B cell (primary cell): ENCODE measurements around the gene LITAF. TPM values are rescaled to one million over a fixed set of nuclear protein-coding genes. Genes with fewer than 3 reads are reported as not detected.

ENCODE experiments used
- ATAC-seq: fragments of 200-7000 bp; cut with Tn5 transposase; one replicate; pipeline ENCODE4 v1.10.0; 2021; ENCODE audit warnings: low read depth, mild to moderate bottlenecking, moderate number of reproducible peaks, moderate library complexity
- CTCF ChIA-PET: fragments of 350-600 bp; sonication (Branson Sonifier 250); formaldehyde crosslinking; loops from one replicate; lab custom pipeline; 2021; ENCODE audit warnings: antibody characterized with exemption, inconsistent platforms; lab: Charles Lee
- POLR2A ChIA-PET: fragments of 350-600 bp; sonication (Branson Sonifier 250); formaldehyde crosslinking; loops from one replicate; lab custom pipeline; 2021; ENCODE audit warnings: antibody characterized with exemption; lab: Charles Lee
- DNase-seq: peaks from one replicate; pipeline ENCODE4 v3.0.0; 2013
- H2AFZ ChIP-seq: 2 replicates; pipeline ENCODE4 v1.6.1; 2012; ENCODE audit warnings: mild to moderate bottlenecking, low read depth, low read length; ENCODE audit not compliant: insufficient read depth, poor library complexity, severe bottlenecking
- H3K27ac ChIP-seq, 2 donors: 1 replicate in 1 of 2; 2 replicates in 1 of 2; pipeline ENCODE4 v1.5.1; 2012 to 2013; ENCODE audit warnings: low read length in 2 of 2, mild to moderate bottlenecking in 2 of 2, moderate library complexity in 1 of 2
- H3K27me3 ChIP-seq, 4 experiments: fragments of 200-600 bp in 1 of 4; sonication (generic) in 1 of 4; replicated peaks in 1 of 4; 1 replicate in 2 of 4; 2 replicates in 2 of 4; pipeline versions ENCODE4 v1.6.1 to v1.7.0; 2013 to 2016; ENCODE audit warnings: low read length in 3 of 4, mild to moderate bottlenecking in 2 of 4, mixed read lengths in 1 of 4, moderate library complexity in 1 of 4; ENCODE audit not compliant: insufficient read depth in 4 of 4, control insufficient read depth in 3 of 4; ENCODE audit errors: control extremely low read depth in 1 of 4
- H3K36me3 ChIP-seq, 2 experiments: replicated peaks in 1 of 2; 1 replicate in 1 of 2; 2 replicates in 1 of 2; pipeline versions ENCODE4 v1.6.1 to v1.7.1; 2013; ENCODE audit warnings: low read length in 1 of 2; ENCODE audit not compliant: insufficient read depth in 2 of 2, control insufficient read depth in 1 of 2; ENCODE audit errors: control extremely low read depth in 1 of 2, extremely low read depth in 1 of 2
- H3K4me1 ChIP-seq, 2 donors: fragments of 200-600 bp in 1 of 2; sonication (generic) in 1 of 2; 1 replicate in 1 of 2; 2 replicates in 1 of 2; pipeline versions ENCODE4 v1.5.1 to v1.6.1; 2013 to 2017; ENCODE audit warnings: low read length in 2 of 2; ENCODE audit not compliant: control insufficient read depth in 2 of 2, insufficient read depth in 2 of 2
- H3K4me2 ChIP-seq: replicated peaks from 2 replicates; pipeline ENCODE3; 2012; ENCODE audit warnings: mild to moderate bottlenecking, low read depth, low read length; ENCODE audit not compliant: poor library complexity, severe bottlenecking
- H3K4me3 ChIP-seq, 5 experiments: fragments of 200-600 bp in 1 of 5; sonication (generic) in 1 of 5; 1 replicate in 3 of 5; 2 replicates in 2 of 5; pipeline versions ENCODE4 v1.5.1 to v1.7.0; 2011 to 2016; ENCODE audit warnings: low read length in 4 of 5, mild to moderate bottlenecking in 4 of 5, low read depth in 2 of 5, control low read depth in 1 of 5, moderate library complexity in 1 of 5; ENCODE audit not compliant: insufficient read depth in 1 of 5; ENCODE audit errors: control extremely low read depth in 1 of 5, extremely low read depth in 1 of 5
- H3K79me2 ChIP-seq: fragments of 200-600 bp; sonication (generic); one replicate; pipeline ENCODE4 v1.6.0; 2016; ENCODE audit warnings: low read length; ENCODE audit not compliant: control insufficient read depth, insufficient read depth
- H3K9ac ChIP-seq: fragments of 200-600 bp; sonication (generic); 2 replicates; pipeline ENCODE4 v1.6.1; 2017; ENCODE audit warnings: mild to moderate bottlenecking, low read length, moderate library complexity
- H3K9me3 ChIP-seq, 3 donors: one replicate each; pipeline versions ENCODE4 v1.6.1 to v1.7.1; 2013; ENCODE audit warnings: low read length in 2 of 3; ENCODE audit not compliant: control insufficient read depth in 2 of 3, insufficient read depth in 1 of 3; ENCODE audit errors: control extremely low read depth in 1 of 3
- H4K20me1 ChIP-seq: 2 replicates; pipeline ENCODE4 v1.6.0; 2012; ENCODE audit warnings: mild to moderate bottlenecking, low read length; ENCODE audit not compliant: insufficient read depth, control insufficient read depth, poor library complexity, severe bottlenecking
- H3K27ac Mint-ChIP-seq: one replicate; pipeline ENCODE4 v1.8.0; 2021; ENCODE audit warnings: mixed read lengths
- H3K27me3 Mint-ChIP-seq: one replicate; pipeline ENCODE4 v1.8.0; 2021; ENCODE audit warnings: mixed read lengths
- H3K4me1 Mint-ChIP-seq: one replicate; pipeline ENCODE4 v1.8.0; 2021; ENCODE audit warnings: mixed read lengths
- H3K4me3 Mint-ChIP-seq: one replicate; pipeline ENCODE4 v1.8.0; 2021; ENCODE audit warnings: mixed read lengths
- H3K9me3 Mint-ChIP-seq: one replicate; pipeline ENCODE4 v1.8.0; 2022; ENCODE audit warnings: mixed read lengths; ENCODE audit not compliant: insufficient read depth
- EZH2 ChIP-seq: IDR thresholded peaks from 2 replicates; pipeline ENCODE4 v1.6.1; 2012; ENCODE audit warnings: borderline replicate concordance, low read depth, mild to moderate bottlenecking, moderate library complexity, low read length; ENCODE audit not compliant: insufficient read depth, poor library complexity, severe bottlenecking
- WGBS: methylation state at CpG from one replicate; pipeline ENCODE4 v1.1.5; 2013; ENCODE audit warnings: missing lambda C conversion rate; ENCODE audit not compliant: insufficient coverage; 5-methylcytosine and 5-hydroxymethylcytosine counted together
- intact Hi-C: fragments of 100-400 bp; cut with micrococcal nuclease; formaldehyde crosslinking; loops from one replicate; pipeline ENCODE4 v1.10.0; 2022
- polyA plus RNA-seq: library from polyadenylated mRNA; depleted of rRNA; stranded (reverse); fragments of >200 nt; gene quantifications from 2 replicates; pipeline ENCODE4 v1.2.3, GENCODE V29; 2012
- total RNA-seq, 2 donors: library from RNA; stranded (reverse); fragments of 120-200 nt in 1 of 2; gene quantifications; 1 replicate in 1 of 2; 2 replicates in 1 of 2; pipeline versions ENCODE4 v1.2.3 to v1.2.4, GENCODE V29; 2013 to 2022
- TF ChIP-seq, protein P1 (sequence below): fragments of 200-600 bp; IDR thresholded peaks from one replicate; pipeline ENCODE4 v1.8.0; 2022; ENCODE audit warnings: antibody characterized with exemption, mild to moderate bottlenecking

LITAF gene
- total and polyA plus RNA-seq, 2 donors (not counting 1 experiment from before 2014, with no cell fraction given), result 93.6 to 125 TPM

DNA sequence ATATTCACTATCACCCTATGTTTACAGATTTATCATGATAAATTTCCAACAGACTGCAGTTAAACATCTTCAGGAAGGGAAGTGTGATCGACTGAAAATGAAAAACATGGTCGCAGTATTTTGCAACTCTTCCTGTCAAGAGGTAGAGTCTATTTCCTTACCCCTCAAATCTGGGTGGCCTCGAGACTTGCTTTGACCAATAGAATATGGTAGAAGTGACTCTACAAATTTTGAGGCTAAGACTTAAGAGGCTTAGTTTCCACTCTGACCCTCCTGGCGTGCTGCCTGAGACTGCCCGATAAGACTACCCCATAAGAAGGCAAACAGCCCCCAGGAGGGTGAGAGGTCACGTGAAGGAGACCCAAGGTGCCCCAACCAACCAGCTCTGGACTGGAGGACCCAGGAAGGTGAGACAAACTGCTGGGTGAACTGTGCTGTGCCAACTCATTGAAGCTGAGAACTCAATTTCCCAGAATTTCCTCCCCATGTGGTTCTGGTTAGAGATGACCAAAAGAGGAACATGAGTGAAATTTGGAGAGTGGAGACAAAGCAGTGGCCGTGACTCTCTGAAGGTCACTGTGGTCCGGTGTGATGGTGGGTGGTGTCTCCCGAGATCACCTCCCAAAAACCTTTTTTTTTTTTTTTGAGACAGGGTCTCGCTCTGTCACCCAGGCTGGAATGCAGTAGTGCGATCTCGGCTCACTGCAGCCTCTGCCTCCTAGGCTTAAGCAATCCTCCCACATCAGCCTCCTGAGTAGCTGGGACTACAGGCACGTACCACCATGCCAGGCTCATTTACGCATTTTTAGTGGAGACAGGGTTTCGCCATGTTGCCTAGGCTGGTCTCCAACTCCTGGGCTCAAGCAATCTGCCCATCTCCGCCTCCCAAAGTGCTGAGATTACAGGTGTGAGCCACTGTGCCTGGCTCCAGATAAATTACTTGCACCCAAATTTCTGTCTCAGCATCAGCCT lies 38.2 kb upstream of the LITAF start:
- DNase-seq, result no peak
- TF ChIP-seq, protein P1, sequence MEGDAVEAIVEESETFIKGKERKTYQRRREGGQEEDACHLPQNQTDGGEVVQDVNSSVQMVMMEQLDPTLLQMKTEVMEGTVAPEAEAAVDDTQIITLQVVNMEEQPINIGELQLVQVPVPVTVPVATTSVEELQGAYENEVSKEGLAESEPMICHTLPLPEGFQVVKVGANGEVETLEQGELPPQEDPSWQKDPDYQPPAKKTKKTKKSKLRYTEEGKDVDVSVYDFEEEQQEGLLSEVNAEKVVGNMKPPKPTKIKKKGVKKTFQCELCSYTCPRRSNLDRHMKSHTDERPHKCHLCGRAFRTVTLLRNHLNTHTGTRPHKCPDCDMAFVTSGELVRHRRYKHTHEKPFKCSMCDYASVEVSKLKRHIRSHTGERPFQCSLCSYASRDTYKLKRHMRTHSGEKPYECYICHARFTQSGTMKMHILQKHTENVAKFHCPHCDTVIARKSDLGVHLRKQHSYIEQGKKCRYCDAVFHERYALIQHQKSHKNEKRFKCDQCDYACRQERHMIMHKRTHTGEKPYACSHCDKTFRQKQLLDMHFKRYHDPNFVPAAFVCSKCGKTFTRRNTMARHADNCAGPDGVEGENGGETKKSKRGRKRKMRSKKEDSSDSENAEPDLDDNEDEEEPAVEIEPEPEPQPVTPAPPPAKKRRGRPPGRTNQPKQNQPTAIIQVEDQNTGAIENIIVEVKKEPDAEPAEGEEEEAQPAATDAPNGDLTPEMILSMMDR, result no peak
- no peak for TF ChIP-seq EZH2
- Histone ChIP-seq H3K4me1 (peaks cover 52 to 76% of the 10 kb centered on the region in 2 donors), H3K4me2 (peak overlapping the region; percentile 42), H3K9ac (no peak overlapping the region), H2AFZ (peak overlapping the region; percentile 39), H3K27ac (peak overlapping the region in 1 of 2 donors; percentile 43), H3K36me3 (no peaks in the 10 kb centered on the region), H3K9me3 (peaks cover 0 to 12% (median 5%) of the 10 kb centered on the region in 3 donors), H3K27me3 (no peaks in the 10 kb centered on the region), H3K4me3 (no peak overlapping the region), H4K20me1 (no peaks in the 10 kb centered on the region), H3K79me2 (peaks cover 4% of the 10 kb centered on the region)
- ChIA-PET CTCF (interaction anchor here (0.7 to 1.2 kb wide), 3 partner anchors 93 to 598 kb away, joined by 3 to 4 read pairs (median 3); no protein-coding TSS in a partner anchor), POLR2A (interaction anchor here (0.7 kb wide), 1 partner anchor 87 kb away, joined by 5 read pairs; no protein-coding TSS in a partner anchor)
- Mint-ChIP-seq H3K27ac (peak overlapping the region; percentile 62), H3K4me3 (no peak overlapping the region), H3K4me1 (peaks cover 53% of the 10 kb centered on the region), H3K9me3 (no peaks in the 10 kb centered on the region), H3K27me3 (no peaks in the 10 kb centered on the region)
- intact Hi-C loops, result loop anchor here (5.0 kb wide), 1 partner anchor 38 kb away; the partner anchor contains the start of gene LITAF
- no peak for ATAC-seq
- 78% methylated on average over 12 of the region's 16 CpGs for WGBS
